Upper lobe of right lung (tissue), 1 donor: ENCODE data around the gene NEO1. TPM values are rescaled to one million over a fixed set of nuclear protein-coding genes. Genes with fewer than 3 reads are reported as not detected.

Source experiments
- ATAC-seq: fragments of 200-7000 bp; cut with Tn5 transposase; one replicate; pipeline ENCODE4 v1.9.1; 2020; ENCODE audit warnings: mild to moderate bottlenecking, moderate library complexity
- DNase-seq: peaks from one replicate; pipeline ENCODE4 v3.0.0-alpha.2; 2020
- H3K27ac ChIP-seq: fragments of 200-600 bp; one replicate; pipeline ENCODE4 v1.8.0; 2022
- H3K27me3 ChIP-seq: fragments of 200-600 bp; one replicate; pipeline ENCODE4 v1.8.0; 2022; ENCODE audit warnings: mild to moderate bottlenecking
- H3K36me3 ChIP-seq: fragments of 200-600 bp; one replicate; pipeline ENCODE4 v1.8.0; 2022
- H3K4me1 ChIP-seq: fragments of 200-600 bp; one replicate; pipeline ENCODE4 v1.8.0; 2022
- H3K4me3 ChIP-seq: fragments of 200-600 bp; one replicate; pipeline ENCODE4 v1.8.0; 2022; ENCODE audit warnings: mild to moderate bottlenecking
- H3K9me3 ChIP-seq: fragments of 200-600 bp; one replicate; pipeline ENCODE4 v1.8.0; 2022
- CTCF ChIP-seq: fragments of 200-600 bp; IDR thresholded peaks from one replicate; pipeline ENCODE4 v1.8.0; 2022; ENCODE audit warnings: antibody characterized with exemption
- intact Hi-C: fragments of 100-400 bp; cut with DNase I; formaldehyde crosslinking; loops from one replicate; pipeline ENCODE4 v1.11.0; 2022
- total RNA-seq: library from RNA; stranded (reverse); fragmentation: NEBNext Ultra II Directional; extraction: Animal tissue kit (Norgen Biotek cat#: 25700); gene quantifications from one replicate; pipeline ENCODE4 v1.2.1, GENCODE V29; 2021
- donor health status: DM: no; HTN: yes; CAD: no; lungs with severe emphysema.

NEO1 gene
- total RNA-seq, 1 donor from 2014 or later, result 44.8 TPM

- no peaks in the 10 kb centered on the region for H3K9me3 ChIP-seq
- no peak overlapping the region for H3K4me3 ChIP-seq
- intact Hi-C loops, result no loop called here
- peak; percentile 23 for ATAC-seq
- H3K27ac ChIP-seq, result no peak overlapping the region
- no peak for DNase-seq
- H3K27me3 ChIP-seq, result no peaks in the 10 kb centered on the region
- TF ChIP-seq CTCF, result peak; percentile 13
- H3K4me1 ChIP-seq, result no peaks in the 10 kb centered on the region
- H3K36me3 ChIP-seq, result peaks cover 5% of the 10 kb centered on the region
Measured at GRCh38 chr15:73244333-73244732, 192.1 kb downstream of the NEO1 start.

- H3K27ac ChIP-seq, result no peak overlapping the region
- DNase-seq (no peak), ATAC-seq (no peak)
- H3K4me1 ChIP-seq, result no peaks in the 10 kb centered on the region
- no peak overlapping the region for H3K4me3 ChIP-seq
- H3K27me3 ChIP-seq, result no peaks in the 10 kb centered on the region
- intact Hi-C loops, result no loop called here
- H3K36me3 ChIP-seq, result peaks cover 16% of the 10 kb centered on the region
- no peak for TF ChIP-seq CTCF
- no peaks in the 10 kb centered on the region for H3K9me3 ChIP-seq
Measured at GRCh38 chr15:73246439-73246838, 194.2 kb downstream of the NEO1 start.

- Histone ChIP-seq H3K27me3 (no peaks in the 10 kb centered on the region), H3K9me3 (no peaks in the 10 kb centered on the region), H3K27ac (no peak overlapping the region), H3K36me3 (peaks cover 16% of the 10 kb centered on the region), H3K4me3 (no peak overlapping the region), H3K4me1 (no peaks in the 10 kb centered on the region)
- no peak for ATAC-seq
- TF ChIP-seq CTCF, result no peak
- intact Hi-C loops, result no loop called here
- no peak for DNase-seq
Measured at GRCh38 chr15:73246898-73247297, 194.6 kb downstream of the NEO1 start.

GRCh38 chr15:73247331-73247730, 195.1 kb downstream of the NEO1 start:
- intact Hi-C loops, result no loop called here
- no peak for TF ChIP-seq CTCF
- no peak overlapping the region for H3K4me3 ChIP-seq
- DNase-seq (no peak), ATAC-seq (no peak)
- no peak overlapping the region for H3K27ac ChIP-seq
- H3K4me1 ChIP-seq, result no peaks in the 10 kb centered on the region
- H3K9me3 ChIP-seq, result no peaks in the 10 kb centered on the region
- H3K27me3 ChIP-seq, result no peaks in the 10 kb centered on the region
- peaks cover 16% of the 10 kb centered on the region for H3K36me3 ChIP-seq

GRCh38 chr15:73249499-73249898, 197.2 kb downstream of the NEO1 start:
- no peak for DNase-seq
- no peaks in the 10 kb centered on the region for H3K27me3 ChIP-seq
- H3K9me3 ChIP-seq, result no peaks in the 10 kb centered on the region
- no peak overlapping the region for H3K4me3 ChIP-seq
- peaks cover 25% of the 10 kb centered on the region for H3K36me3 ChIP-seq
- no peak overlapping the region for H3K27ac ChIP-seq
- intact Hi-C loops, result no loop called here
- no peak for ATAC-seq
- no peaks in the 10 kb centered on the region for H3K4me1 ChIP-seq
- no peak for TF ChIP-seq CTCF

- ATAC-seq, result no peak
- DNase-seq, result no peak
- H3K27ac ChIP-seq, result no peak overlapping the region
- H3K36me3 ChIP-seq, result peaks cover 38% of the 10 kb centered on the region
- intact Hi-C loops, result no loop called here
- no peak for TF ChIP-seq CTCF
- no peaks in the 10 kb centered on the region for H3K4me1 ChIP-seq
- H3K27me3 ChIP-seq, result no peaks in the 10 kb centered on the region
- no peak overlapping the region for H3K4me3 ChIP-seq
- no peaks in the 10 kb centered on the region for H3K9me3 ChIP-seq
Measured at GRCh38 chr15:73254598-73254997, 202.3 kb downstream of the NEO1 start.
